Left ventricle myocardium inferior (tissue), 1 donor: Measurements from ENCODE around the gene COMT. TPM values are rescaled to one million over a fixed set of nuclear protein-coding genes. Genes with fewer than 3 reads are reported as not detected.
A peak's percentile ranks its signal among the peaks of the same experiment; 100 is the strongest.

ENCODE experiments used
- DNase-seq: peaks from one replicate; pipeline ENCODE4 v3.0.0-alpha.2; 2020
- H3K27ac ChIP-seq: fragments of 200-600 bp; replicated peaks from 2 replicates; pipeline ENCODE4 v1.8.0; 2021
- H3K27me3 ChIP-seq: fragments of 200-600 bp; 2 replicates; pipeline ENCODE4 v1.8.0; 2021; ENCODE audit warnings: low read depth
- H3K36me3 ChIP-seq: fragments of 200-600 bp; 2 replicates; pipeline ENCODE4 v1.8.0; 2021
- H3K4me1 ChIP-seq: fragments of 200-600 bp; 2 replicates; pipeline ENCODE4 v1.8.0; 2021
- H3K4me3 ChIP-seq: fragments of 200-600 bp; 2 replicates; pipeline ENCODE4 v1.8.0; 2021; ENCODE audit warnings: mild to moderate bottlenecking, moderate library complexity
- H3K9me3 ChIP-seq: fragments of 200-600 bp; replicated peaks from 2 replicates; pipeline ENCODE4 v1.8.0; 2021
- CTCF ChIP-seq: fragments of 200-600 bp; IDR thresholded peaks from 2 replicates; pipeline ENCODE4 v1.8.0; 2021; ENCODE audit warnings: antibody characterized with exemption, mild to moderate bottlenecking, borderline replicate concordance
- intact Hi-C: fragments of 100-400 bp; cut with micrococcal nuclease; formaldehyde crosslinking; loops from one replicate; pipeline ENCODE4 v1.11.0; 2022
- long read RNA-seq: library from polyadenylated mRNA; unstranded; transcript quantifications from one replicate; pipeline ENCODE4 v2.0.0, GENCODE V29; 2021
- total RNA-seq: library from RNA; stranded (reverse); fragmentation: NEBNext Ultra II Directional; extraction: Animal tissue kit (Norgen Biotek cat#: 25700); gene quantifications from one replicate; pipeline ENCODE4 v1.2.1, GENCODE V29; 2021
- donor health status: DM: no; HTN: yes; CAD: no; lungs with severe emphysema.

COMT gene
- 81.5 TPM for total RNA-seq
- long read RNA-seq, transcript COMT-202 (6 exons, 2,437 nt), result major isoform, 103 of 137 reads
- long read RNA-seq, partial matches to known transcripts, result 16 of 137 reads
- long read RNA-seq, other reads (novel, unspliced or antisense), result 10 of 137 reads

- intact Hi-C loops, result no loop called here
- TF ChIP-seq CTCF, result no peak
- Histone ChIP-seq H3K27me3 (no peaks in the 10 kb centered on the region), H3K9me3 (no peaks in the 10 kb centered on the region), H3K4me1 (peaks cover 59% of the 10 kb centered on the region), H3K4me3 (peak within 1 kb of the TSS; percentile 89), H3K36me3 (peaks cover 5% of the 10 kb centered on the region), H3K27ac (peak within 1 kb of the TSS; percentile 95)
- peak; percentile 82 for DNase-seq
Observed at GRCh38 chr22:19941365-19942082, at the start of gene COMT, which contains the start of gene TXNRD2. TSS of gene COMT (plus strand) at chr22:19941772. CDS start at chr22:19962527, 20,755 bp downstream. TSS of gene TXNRD2 (minus strand) at chr22:19941818. CDS start at chr22:19941803, 15 bp downstream.

GRCh38 chr22:19892257-19892879 is 49.2 kb upstream of the COMT start:
- no peaks in the 10 kb centered on the region for H3K27me3 ChIP-seq
- H3K4me1 ChIP-seq, result peaks cover 15% of the 10 kb centered on the region
- peaks cover 30% of the 10 kb centered on the region for H3K36me3 ChIP-seq
- no peak for TF ChIP-seq CTCF
- no peak overlapping the region for H3K27ac ChIP-seq
- intact Hi-C loops, result no loop called here
- no peak overlapping the region for H3K4me3 ChIP-seq
- DNase-seq, result no peak
- no peaks in the 10 kb centered on the region for H3K9me3 ChIP-seq

DNA sequence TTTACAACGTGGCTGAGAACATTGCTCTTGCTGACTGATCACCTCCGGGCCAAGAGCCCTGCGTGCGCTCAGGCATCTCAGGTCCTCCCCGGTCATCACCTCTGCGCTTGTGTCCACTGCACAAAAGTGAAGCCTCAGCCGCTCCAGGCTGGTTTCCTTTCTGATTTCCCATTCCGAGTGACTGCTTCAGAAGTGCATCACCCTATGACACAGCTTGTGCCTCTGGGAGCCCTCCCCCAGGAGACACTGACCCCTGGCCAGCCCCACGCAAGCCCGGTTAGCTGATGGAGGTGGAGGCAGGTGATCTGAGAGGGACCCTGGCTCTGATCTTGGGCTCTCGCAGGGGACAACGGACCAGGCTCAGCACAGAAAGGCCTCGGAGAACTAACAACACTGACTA is 48.6 kb upstream of the COMT start:
- Histone ChIP-seq H3K4me3 (no peak overlapping the region), H3K27me3 (no peaks in the 10 kb centered on the region), H3K9me3 (no peaks in the 10 kb centered on the region), H3K4me1 (peaks cover 15% of the 10 kb centered on the region), H3K27ac (no peak overlapping the region), H3K36me3 (peaks cover 34% of the 10 kb centered on the region)
- intact Hi-C loops, result no loop called here
- no peak for TF ChIP-seq CTCF
- DNase-seq, result no peak

- Histone ChIP-seq H3K4me1 (peaks cover 15% of the 10 kb centered on the region), H3K4me3 (no peak overlapping the region), H3K9me3 (no peaks in the 10 kb centered on the region), H3K36me3 (peaks cover 38% of the 10 kb centered on the region), H3K27ac (no peak overlapping the region), H3K27me3 (no peaks in the 10 kb centered on the region)
- TF ChIP-seq CTCF, result no peak
- intact Hi-C loops, result no loop called here
- no peak for DNase-seq
Observed at GRCh38 chr22:19893363-19893762, 48.2 kb upstream of the COMT start.

DNA sequence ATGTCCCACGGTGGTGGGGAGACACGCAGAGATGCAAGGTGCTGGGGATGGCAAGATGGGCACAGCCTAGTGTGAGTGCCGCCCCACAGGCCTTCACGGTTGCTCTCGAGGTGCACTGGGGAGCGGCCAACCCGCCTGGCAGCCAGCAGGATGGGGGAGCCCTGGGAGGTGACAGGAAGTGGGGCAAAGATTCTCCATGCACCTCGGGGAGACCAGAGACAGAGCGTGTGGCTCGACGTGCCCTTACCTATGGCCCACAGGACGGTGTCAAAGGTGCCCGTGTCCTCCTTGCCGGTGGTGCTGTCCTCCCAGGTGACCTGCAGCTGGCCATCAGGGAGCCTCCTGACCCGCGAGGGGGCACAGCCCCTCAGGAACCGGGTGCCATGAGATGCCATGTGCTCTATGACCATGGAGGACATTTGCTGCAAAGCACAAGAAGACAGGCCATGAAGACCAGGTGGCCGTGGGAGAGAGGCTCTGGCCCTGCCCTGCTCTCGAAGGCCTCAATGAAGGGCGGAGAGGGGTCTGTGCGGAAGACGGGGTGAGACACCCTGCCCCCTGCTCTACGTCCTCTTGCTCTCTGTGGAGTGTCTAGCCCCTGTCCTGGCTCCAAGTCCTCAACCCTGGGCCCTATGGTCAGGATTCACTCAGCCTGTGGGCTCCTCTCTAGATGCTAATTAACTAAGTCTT is 46.3 kb upstream of the COMT start:
- intact Hi-C loops, result no loop called here

More for the DNA sequence above, 46.3 kb upstream of the COMT start:
- Histone ChIP-seq H3K27ac (no peak overlapping the region), H3K4me1 (peaks cover 15% of the 10 kb centered on the region), H3K36me3 (peaks cover 38% of the 10 kb centered on the region), H3K4me3 (no peak overlapping the region), H3K9me3 (no peaks in the 10 kb centered on the region), H3K27me3 (no peaks in the 10 kb centered on the region)
- DNase-seq, result no peak
- no peak for TF ChIP-seq CTCF
